ENCODE results near the gene MCCC1. TPM values are rescaled to one million over a fixed set of nuclear protein-coding genes. Genes with fewer than 3 reads are reported as not detected.
"Not testable (repeated sequence)": the region's sequence is repeated elsewhere in the genome, so short reads cannot be mapped to it uniquely, and the experiment has no call there.

MCCC1 gene
- polyA plus RNA-seq, 1 donor (not counting 4 experiments of a cell fraction or from before 2014, with no cell fraction given): 11.7 TPM

DNA sequence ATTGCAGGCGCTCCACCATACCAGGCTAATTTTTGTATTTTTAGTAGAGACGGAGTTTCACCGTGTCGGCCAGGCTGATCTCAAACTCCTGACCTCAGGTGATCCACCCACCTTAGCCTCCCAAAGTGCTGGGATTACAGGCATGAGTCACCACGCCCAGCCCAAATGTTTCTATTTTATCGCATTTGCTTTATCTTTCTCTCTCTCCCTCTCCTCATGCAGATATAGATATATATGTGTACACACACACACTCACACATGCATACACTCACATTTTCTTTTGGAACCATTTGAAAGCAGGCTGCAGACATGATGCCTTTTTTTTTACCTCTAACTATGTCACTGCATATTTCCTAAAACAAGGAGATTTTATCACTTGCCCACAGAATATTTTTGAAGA lies 7.3 kb upstream of the MCCC1 start:
- Histone ChIP-seq H3K9me3 (ENCODE audit: control insufficient read depth, low read depth, low read length) (no peaks in the 10 kb centered on the region), H3K9me1 (ENCODE audit: control insufficient read depth, extremely low read depth, insufficient read depth, low read length) (no peaks in the 10 kb centered on the region), H3K9ac (ENCODE audit: control insufficient read depth, extremely low read depth, insufficient read depth, low read length) (no peak overlapping the region), H3K27me3 (ENCODE audit: control insufficient read depth, extremely low read depth, insufficient read depth, low read length) (no peaks in the 10 kb centered on the region), H3K4me3 (ENCODE audit: control insufficient read depth in 2 of 3, extremely low read depth in 1 of 3, insufficient read depth in 2 of 3, low read depth in 1 of 3, low read length in 3 of 3) (no peak overlapping the region), H4K20me1 (ENCODE audit: control insufficient read depth, extremely low read depth, insufficient read depth, low read length) (no peaks in the 10 kb centered on the region), H2AFZ (ENCODE audit: control insufficient read depth, low read length) (no peak overlapping the region), H3K4me2 (ENCODE audit: control insufficient read depth, extremely low read depth, insufficient read depth, low read depth, low read length) (no peak overlapping the region), H3K27ac (ENCODE audit: control insufficient read depth, insufficient read depth, low read length) (no peak overlapping the region), H3K36me3 (ENCODE audit: control insufficient read depth in 2 of 2, extremely low read depth in 1 of 2, insufficient read depth in 2 of 2, low read length in 2 of 2) (no peaks in the 10 kb centered on the region), H3K79me2 (ENCODE audit: control insufficient read depth, insufficient read depth, low read length) (no peaks in the 10 kb centered on the region), H3K4me1 (ENCODE audit: control insufficient read depth, extremely low read depth, insufficient read depth, low read length) (no peaks in the 10 kb centered on the region)
- DNase-seq (ENCODE audit: low read depth, low spot score) (no peak), FAIRE-seq (no peak)
- TF ChIP-seq EZH2 (IDR thresholded peaks at IDR 0.05; ENCODE audit: low read length): no peak
- TF ChIP-seq, protein P1, sequence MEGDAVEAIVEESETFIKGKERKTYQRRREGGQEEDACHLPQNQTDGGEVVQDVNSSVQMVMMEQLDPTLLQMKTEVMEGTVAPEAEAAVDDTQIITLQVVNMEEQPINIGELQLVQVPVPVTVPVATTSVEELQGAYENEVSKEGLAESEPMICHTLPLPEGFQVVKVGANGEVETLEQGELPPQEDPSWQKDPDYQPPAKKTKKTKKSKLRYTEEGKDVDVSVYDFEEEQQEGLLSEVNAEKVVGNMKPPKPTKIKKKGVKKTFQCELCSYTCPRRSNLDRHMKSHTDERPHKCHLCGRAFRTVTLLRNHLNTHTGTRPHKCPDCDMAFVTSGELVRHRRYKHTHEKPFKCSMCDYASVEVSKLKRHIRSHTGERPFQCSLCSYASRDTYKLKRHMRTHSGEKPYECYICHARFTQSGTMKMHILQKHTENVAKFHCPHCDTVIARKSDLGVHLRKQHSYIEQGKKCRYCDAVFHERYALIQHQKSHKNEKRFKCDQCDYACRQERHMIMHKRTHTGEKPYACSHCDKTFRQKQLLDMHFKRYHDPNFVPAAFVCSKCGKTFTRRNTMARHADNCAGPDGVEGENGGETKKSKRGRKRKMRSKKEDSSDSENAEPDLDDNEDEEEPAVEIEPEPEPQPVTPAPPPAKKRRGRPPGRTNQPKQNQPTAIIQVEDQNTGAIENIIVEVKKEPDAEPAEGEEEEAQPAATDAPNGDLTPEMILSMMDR (optimal IDR thresholded peaks at IDR 0.05 in 1 of 3, IDR thresholded peaks at IDR 0.05 in 1 of 3, conservative IDR thresholded peaks at IDR 0.05 in 1 of 3; ENCODE audit: extremely low read depth in 1 of 3, insufficient read depth in 2 of 3, low read length in 3 of 3): no peak
- dilution Hi-C loops (cut with MboI; ENCODE audit: extremely low pct_ligation_motif_present, low sequenced_read_pairs): no loop called here

DNA sequence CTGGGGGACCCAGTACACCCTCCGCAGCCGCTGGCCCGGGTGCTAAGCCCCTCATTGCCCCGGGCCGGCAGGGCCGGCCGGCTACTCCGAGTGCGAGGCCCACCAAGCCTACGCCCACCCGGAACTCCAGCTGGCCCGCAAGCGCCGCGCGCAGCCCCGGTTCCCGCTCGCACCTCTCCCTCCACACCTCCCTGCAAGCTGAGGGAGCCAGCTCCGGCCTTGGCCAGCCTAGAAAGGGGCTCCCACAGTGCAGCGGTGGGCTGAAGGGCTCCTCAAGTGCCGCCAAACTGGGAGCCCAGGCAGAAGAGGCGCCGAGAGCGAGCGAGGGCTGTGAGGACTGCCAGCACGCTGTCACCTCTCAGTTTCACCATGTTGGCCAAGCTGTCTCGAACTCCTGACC lies 4.7 kb upstream of the MCCC1 start:
- H3K27me3 ChIP-seq (ENCODE audit: control insufficient read depth, extremely low read depth, insufficient read depth, low read length); H2AFZ ChIP-seq (ENCODE audit: control insufficient read depth, low read length); H3K9ac ChIP-seq (ENCODE audit: control insufficient read depth, extremely low read depth, insufficient read depth, low read length); FAIRE-seq; H3K4me2 ChIP-seq (ENCODE audit: control insufficient read depth, extremely low read depth, insufficient read depth, low read depth, low read length); dilution Hi-C loops (cut with MboI; ENCODE audit: extremely low pct_ligation_motif_present, low sequenced_read_pairs); H3K4me1 ChIP-seq (ENCODE audit: control insufficient read depth, extremely low read depth, insufficient read depth, low read length); H3K79me2 ChIP-seq (ENCODE audit: control insufficient read depth, insufficient read depth, low read length); H3K9me3 ChIP-seq (ENCODE audit: control insufficient read depth, low read depth, low read length); H4K20me1 ChIP-seq (ENCODE audit: control insufficient read depth, extremely low read depth, insufficient read depth, low read length); H3K4me3 ChIP-seq (ENCODE audit: control insufficient read depth in 2 of 3, extremely low read depth in 1 of 3, insufficient read depth in 2 of 3, low read depth in 1 of 3, low read length in 3 of 3); DNase-seq (ENCODE audit: low read depth, low spot score); H3K27ac ChIP-seq (ENCODE audit: control insufficient read depth, insufficient read depth, low read length); H3K9me1 ChIP-seq (ENCODE audit: control insufficient read depth, extremely low read depth, insufficient read depth, low read length); H3K36me3 ChIP-seq (ENCODE audit: control insufficient read depth in 2 of 2, extremely low read depth in 1 of 2, insufficient read depth in 2 of 2, low read length in 2 of 2): not testable (repeated sequence)

DNA sequence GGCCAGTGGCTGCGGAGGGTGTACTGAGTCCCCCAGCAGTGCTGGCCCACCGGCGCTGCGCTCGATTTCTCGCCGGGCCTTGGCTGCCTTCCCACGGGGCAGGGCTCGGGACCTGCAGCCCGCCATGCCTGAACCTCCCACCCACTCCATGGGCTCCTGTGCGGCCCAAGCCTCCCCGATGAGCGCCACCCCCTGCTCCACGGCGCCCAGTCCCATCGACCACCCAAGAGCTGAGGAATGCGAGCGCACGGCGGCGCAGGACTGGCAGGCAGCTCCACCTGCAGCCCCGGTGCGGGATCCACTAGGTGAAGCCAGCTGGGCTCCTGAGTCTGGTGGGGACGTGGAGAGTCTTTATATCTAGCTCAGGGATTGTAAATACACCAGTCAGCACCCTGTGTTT lies 1.7 kb upstream of the MCCC1 start:
- not testable (repeated sequence) for H3K79me2 ChIP-seq (ENCODE audit: control insufficient read depth, insufficient read depth, low read length); DNase-seq (ENCODE audit: low read depth, low spot score); FAIRE-seq

More for the DNA sequence above, 1.7 kb upstream of the MCCC1 start:
- H4K20me1 ChIP-seq (ENCODE audit: control insufficient read depth, extremely low read depth, insufficient read depth, low read length); dilution Hi-C loops (cut with MboI; ENCODE audit: extremely low pct_ligation_motif_present, low sequenced_read_pairs); H3K27me3 ChIP-seq (ENCODE audit: control insufficient read depth, extremely low read depth, insufficient read depth, low read length); H2AFZ ChIP-seq (ENCODE audit: control insufficient read depth, low read length); H3K36me3 ChIP-seq (ENCODE audit: control insufficient read depth in 2 of 2, extremely low read depth in 1 of 2, insufficient read depth in 2 of 2, low read length in 2 of 2); H3K9me3 ChIP-seq (ENCODE audit: control insufficient read depth, low read depth, low read length); H3K4me3 ChIP-seq (ENCODE audit: control insufficient read depth in 2 of 3, extremely low read depth in 1 of 3, insufficient read depth in 2 of 3, low read depth in 1 of 3, low read length in 3 of 3); H3K9me1 ChIP-seq (ENCODE audit: control insufficient read depth, extremely low read depth, insufficient read depth, low read length); H3K4me2 ChIP-seq (ENCODE audit: control insufficient read depth, extremely low read depth, insufficient read depth, low read depth, low read length); H3K9ac ChIP-seq (ENCODE audit: control insufficient read depth, extremely low read depth, insufficient read depth, low read length); H3K27ac ChIP-seq (ENCODE audit: control insufficient read depth, insufficient read depth, low read length): not testable (repeated sequence)
- peaks cover 13% of the 10 kb centered on the region for H3K4me1 ChIP-seq (ENCODE audit: control insufficient read depth, extremely low read depth, insufficient read depth, low read length)
